GM19023 (cell line): ENCODE results near the gene CIAO3.
"Not testable (repeated sequence)": the region's sequence is repeated elsewhere in the genome, so short reads cannot be mapped to it uniquely, and the experiment has no call there.

Experiments
- ATAC-seq: cut with Tn5 transposase; IDR thresholded peaks from one replicate; pipeline ENCODE4 v1.9.1; 2021; ENCODE audit warnings: mild to moderate bottlenecking, moderate library complexity; ENCODE audit not compliant: unreplicated experiment

Gene CIAO3

DNA sequence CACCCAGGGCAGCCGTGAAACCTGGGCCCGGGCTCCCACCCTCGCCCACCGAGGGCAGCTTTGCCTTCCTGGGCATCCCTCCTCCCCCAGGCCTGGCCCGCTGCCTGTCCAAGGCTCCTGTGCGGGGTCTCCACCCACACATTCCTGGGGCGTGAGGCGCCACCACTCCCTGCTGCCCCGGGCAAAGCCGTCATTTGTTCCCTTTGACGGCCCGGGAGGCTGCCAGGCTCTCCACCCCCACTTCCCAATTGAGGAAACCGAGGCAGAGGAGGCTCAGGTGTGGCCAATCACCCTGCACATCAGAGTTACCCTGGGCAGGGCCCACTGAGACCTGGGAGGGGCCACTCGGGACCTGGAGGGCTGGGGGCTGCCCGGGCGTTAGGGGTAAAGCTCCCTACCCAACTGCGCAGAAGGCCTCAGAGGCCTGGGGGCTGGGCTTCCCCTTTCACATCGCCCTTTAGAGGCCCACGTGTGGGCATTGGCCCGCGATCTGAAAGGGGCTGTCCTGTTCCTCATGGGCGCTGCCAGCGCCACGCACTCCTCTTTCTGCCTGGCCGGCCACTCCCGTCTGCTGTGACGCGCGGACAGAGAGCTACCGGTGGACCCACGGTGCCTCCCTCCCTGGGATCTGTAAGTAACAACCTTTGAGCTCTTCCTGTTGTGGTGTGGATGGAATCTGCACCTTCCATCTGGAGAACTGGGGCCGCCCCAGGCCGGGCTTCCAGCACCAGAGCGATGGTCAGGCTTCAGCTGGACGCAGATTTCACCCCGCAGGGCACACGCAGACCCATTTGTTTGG is 19.9 kb upstream of the CIAO3 start, which contains the start of gene MSLN:
Gene MSLN, plus strand, starts transcription at position 190 of the 799 bp plus-strand sequence. CDS start 1,947 bp downstream, outside the sequence.
- ATAC-seq: no peak

DNA sequence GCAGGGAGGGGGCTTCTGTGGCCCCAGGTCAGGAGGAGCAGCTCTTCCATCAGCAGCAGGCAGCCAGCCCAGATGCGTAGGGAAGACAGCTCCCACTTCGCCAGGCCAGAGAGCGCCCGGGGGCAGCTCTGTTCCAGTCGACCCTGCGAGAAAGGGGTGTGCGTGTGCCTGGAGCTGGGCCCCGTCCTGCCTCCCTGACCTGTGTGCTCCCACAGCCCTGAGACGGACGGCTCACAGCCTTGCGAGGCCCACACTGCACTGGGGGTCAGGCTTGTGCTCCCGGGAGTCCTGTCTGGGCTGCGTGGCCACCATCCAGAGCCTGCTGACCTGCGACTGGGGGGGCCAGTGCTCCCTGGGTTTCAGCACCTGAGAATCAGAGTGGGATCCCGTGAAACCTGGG is 19.3 kb upstream of the CIAO3 start:
- ATAC-seq: no peak

DNA sequence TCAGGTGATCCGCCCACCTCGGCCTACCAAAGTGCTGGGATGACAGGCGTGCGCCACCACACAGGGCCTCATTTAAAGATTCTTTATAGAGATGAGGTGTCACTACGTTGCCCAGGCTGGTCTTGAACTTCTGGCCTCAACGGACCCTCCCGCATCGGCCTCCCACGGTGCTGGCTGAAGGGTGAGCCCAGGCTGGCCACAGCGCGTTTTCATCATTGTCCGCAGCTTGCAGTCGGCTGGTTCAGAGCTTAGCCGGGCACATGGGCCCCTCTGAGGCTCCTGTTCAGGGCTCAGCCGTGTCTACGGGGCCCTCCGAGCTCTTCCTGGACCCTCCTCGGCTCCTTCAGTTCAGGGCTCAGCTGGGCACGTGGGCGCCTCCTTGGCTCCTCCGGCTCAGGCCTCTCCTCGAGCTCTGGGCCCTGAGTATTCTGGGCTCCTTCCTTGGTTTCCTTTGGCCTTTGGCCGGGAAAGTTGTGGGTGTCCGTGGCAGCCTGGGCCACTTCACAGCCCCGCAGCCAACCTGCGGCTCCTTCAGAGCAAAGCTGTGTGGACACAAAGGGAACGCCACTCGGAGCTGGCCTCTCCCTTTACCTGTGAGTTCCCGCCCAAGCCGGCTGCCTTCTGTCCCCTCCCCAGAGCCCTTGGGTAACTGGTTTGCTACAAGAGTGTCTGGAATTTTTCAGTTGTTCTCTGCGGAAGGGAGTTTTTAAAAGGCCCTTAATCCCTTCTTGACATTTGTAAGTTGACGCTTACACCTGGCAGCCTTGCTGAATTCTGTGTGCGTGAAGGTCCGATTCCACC is 18.5 kb upstream of the CIAO3 start:
- no peak for ATAC-seq

DNA sequence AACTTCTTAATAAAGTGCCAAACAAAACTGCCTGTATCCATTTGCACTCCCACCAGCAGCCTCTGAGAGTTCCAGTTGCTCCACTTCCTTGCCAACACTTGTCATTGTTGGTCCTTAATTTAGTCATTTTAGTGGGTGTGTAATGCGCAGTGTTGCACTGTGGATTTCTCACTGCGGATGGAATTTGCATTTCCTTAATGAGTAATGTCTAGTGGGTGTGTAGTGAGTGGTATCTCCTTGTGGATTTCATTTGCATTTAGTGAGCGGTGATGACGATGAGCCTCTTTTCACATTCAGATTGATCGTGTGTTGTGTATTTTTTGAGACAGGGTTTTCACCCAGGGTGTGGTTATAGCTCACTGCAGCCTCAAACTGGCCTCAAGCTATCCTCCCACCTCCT is 15.6 kb upstream of the CIAO3 start:
- ATAC-seq: no peak

DNA sequence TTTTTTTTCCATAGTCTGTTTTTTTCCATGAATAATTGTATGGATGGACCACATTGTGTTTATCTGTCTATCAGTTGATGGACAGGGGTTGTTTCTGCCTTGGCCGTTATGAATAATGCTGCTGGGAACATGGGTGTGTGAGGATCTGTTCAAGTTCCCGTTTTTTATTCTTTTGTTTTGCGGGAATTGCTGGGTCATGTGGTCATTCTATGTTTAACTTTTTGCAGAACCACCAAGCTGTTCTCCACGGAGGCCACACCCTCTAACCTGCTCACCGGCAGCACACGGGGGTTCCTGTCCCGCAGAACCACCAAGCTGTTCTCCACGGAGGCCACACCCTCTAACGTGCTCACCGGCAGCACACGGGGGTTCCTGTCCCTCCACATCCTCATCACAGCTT is 13.9 kb upstream of the CIAO3 start:
- no peak for ATAC-seq

DNA sequence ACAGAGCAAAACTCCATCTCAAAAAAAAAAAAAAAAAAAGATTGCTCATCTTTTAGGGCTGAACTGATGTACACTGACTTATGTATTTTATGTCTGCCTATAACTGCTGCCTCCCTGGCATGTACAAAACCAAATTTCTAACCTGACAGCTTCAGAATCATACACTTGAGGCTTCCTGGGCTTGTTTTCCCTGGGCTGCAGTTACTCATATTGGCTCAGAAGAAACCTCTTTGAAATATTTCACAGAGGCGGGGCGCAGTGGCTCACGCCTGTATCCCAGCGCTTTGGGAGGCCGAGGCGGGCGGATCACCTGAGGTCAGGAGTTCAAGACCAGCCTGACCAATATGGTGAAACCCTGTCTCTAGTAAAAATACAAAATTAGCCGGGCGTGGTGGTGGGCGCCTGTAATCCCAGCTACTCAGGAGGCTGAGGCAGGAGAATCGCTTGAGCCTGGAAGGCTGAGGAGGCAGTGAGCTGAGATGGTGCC is 13.4 kb upstream of the CIAO3 start:
- ATAC-seq: not testable (repeated sequence)

DNA sequence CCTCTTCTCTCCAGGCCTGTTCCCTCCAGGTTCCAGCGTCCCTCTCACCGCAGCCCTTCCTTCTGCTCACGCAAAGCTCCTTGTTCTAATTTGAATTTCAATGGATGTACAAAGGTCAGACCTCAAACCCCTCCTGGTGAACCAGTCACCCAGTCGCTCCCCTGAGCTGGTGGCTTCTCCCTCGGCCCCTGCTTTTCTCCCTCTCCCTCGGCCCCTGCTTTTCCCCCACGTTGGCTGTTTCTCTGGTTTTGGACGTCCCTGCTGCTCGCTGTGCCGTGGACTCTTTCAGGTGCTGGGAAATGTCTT is 11.2 kb upstream of the CIAO3 start:
- ATAC-seq: no peak

DNA sequence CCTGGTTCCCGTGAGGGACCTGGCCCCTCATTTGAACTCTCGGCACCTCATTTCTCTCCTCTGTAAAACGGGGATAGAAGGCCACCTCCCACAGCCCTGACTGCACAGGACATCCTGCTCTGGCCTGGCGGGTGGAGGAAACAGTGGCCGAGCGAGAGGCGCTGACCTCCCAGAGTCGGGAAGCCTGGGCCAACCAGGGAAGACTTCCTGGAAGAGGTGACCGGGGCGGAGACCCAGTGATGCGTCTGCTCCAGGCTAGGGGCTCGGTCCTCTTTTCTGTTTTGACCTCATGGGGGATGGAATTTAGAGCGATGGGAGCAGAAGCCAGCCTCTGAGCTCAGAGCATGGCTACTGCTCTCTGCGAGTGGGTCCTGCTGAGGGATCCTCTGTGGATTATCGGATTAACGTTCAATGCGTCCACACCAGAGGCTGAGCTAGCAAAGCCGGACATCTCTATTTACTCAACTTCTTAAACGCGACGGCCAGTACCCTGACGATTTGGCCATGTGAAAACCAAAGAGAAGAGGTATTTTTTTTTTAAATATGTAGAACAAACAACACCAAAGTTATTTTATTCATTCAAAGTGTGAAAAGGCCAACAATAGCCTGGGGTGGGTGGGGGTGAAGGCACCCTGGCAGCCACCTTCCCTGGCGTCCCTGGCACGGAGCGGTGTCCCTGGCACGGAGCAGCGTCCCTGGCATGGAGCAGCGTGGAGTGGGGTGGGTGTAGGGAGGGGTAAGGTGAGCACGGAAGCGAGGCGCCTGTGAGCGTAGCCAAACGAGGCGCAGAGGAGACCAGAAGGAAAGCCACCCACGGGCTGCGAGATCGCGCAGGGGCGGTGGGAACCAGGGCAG is 10.6 kb upstream of the CIAO3 start:
- ATAC-seq: no peak

DNA sequence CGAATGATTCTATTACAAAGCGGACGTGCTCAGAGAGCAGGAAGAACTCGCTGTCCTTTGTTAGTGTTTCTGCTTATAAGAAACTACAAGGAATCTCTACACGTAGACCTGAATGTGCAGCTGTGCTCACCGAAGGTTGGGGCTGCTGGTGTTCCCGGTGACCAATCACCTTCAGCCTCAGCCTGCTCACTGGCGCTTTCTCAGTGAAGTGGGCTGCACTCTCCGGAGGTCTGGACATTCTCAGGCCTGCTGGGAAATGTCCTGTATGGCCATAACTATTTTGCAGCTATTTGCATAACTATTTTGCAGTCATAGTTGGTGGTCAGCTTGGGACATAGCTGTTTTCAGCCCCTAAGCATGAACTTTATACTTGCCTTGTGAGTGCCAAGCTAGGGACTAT is 9.7 kb upstream of the CIAO3 start:
- ATAC-seq: no peak

DNA sequence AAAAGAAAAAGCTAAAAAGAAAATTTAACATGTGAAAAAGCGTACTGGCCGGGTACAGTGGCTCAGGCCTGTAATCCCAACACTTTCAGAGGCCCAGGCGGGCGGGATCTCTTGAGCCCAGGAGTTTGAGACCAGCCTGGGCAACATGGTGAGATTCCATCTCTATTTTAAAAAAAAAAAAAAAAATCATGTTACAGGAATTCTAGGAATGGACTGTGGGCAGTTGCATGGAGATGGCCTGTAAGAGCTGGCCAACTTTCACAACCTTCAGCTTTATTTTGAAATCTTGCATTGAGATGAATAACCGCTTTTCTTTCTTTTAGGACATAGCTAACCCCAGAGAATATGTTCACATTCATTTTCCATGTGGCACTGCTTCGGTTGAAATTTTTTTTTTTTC is 8.2 kb upstream of the CIAO3 start:
- no peak for ATAC-seq

DNA sequence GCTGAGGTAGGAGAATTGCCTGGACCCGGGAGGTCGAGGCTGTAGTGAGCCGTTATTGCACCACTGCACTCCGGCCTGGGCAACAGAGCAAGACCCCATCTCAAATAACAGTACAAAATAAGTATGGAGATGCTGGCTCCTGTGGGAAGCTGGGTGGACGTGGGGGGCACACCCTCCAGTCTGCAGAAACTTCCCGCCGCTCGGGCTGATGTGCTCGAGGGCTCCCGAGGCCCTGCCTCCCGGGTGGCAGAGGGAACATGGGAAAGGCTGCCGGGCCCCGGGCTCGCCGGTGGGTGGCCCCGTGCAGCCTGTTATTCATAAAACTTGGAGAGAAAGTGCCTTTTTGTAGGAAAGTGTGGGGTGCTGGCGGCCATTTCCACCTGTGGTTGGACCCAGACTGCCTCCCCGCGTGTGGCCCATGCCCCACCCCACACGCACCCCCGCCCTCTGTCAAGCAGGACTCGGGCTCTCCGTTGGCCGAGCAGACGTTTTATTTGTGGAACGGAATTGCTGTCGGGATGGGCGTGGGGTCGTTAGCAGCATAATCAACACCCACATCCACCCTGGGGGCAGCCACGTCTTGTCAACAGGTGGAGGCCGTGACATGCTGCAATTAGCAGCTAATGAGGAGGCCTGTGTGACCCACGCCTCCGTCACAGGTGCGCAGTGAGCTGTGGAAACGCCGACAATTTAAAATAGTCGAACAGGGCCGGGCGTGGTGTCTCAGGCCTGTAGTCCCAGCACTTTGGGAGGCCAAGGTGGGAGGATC is 7.4 kb upstream of the CIAO3 start:
- no peak for ATAC-seq

DNA sequence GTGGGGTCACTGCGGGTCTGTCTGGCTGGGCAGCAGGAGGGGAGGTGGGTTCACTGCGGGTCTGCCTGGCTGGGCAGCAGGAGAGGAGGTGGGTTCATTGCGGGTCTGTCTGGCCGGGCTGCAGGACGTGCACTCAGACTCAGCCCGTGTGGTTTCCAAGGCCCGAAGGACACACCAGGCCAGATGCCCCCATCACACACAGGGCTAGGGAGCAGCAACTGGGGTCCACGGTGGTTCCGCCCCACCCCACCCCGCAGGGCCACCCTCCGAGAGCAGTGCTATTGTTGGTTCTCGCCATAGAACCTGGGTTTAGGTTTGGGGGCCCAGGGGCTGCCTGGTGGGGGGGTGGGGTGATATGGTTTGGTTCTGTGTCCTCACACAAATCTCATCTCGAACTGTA is 5.8 kb upstream of the CIAO3 start:
- ATAC-seq: no peak

DNA sequence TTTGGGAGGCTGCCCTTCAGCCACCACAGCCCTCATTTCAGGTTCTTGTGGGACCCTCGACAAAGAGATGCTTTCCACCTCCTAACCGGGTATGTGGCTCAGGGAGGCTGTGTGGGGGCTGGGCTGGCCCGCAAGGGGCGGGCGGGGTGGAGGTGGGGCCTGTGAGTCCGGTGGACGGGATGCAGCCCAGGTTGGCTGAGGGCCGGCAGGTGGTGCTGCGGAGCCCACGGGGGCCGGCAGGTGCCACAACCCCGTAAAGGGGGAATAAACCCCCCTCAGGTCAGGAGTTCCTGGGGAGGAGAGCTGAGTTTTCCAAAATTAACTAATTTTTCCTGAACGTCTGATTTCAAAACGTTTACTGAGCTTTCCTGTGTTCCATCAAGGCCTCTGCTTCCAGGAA is 4.9 kb upstream of the CIAO3 start:
- no peak for ATAC-seq

DNA sequence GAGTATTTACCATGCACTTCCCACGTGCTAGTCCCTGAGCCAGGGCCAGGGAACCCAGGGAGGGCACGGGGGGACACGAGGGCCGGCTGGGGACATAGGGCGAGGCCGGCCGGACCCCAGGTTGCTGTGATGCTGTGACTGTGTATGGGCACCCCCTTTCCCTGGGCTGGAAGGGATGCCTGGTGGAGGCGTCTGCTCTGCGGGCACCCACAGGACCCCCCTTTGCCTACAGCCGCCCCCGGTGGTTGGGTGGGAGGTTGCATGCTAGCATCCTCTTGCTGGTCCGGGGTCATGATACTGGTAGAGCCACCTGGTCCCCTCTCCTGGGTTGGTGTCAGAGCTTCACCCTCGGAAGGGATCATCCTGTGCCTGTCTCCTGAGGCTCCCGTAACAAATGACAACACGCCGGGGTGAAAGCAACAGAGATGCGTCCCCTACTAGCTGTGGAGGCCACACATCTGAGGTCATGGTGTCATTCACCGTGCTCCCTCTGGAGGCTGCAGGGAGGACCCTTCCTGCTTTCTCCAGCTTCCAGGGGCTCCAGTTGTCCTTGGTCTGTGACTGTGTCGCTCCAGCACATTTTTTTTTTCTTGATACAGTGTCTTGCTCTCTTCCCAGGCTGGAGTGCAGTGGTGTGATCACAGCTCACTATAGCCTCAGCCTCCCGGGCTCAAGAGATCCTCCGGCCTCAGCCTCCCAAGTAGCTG is 3.1 kb upstream of the CIAO3 start:
- no peak for ATAC-seq

DNA sequence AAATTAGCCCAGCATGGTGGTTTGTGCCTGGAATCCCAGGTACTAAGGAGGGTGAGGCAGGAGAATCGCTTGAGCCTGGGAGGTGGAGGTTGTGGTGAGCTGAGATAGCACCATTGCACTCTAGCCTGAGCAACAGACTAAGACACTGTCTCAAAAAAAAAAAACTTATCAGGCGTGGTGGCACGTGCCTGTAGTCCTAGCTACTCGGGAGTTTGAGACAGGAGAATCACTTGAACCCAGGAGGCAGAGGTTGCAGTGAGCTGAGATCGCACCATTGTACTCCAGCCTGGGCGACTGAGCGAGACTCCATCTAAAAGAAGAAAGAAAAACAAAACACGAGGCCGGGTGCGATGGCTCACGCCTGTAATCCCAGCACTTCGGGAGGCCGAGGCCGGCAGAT is 2.1 kb upstream of the CIAO3 start:
- ATAC-seq: not testable (repeated sequence)

DNA sequence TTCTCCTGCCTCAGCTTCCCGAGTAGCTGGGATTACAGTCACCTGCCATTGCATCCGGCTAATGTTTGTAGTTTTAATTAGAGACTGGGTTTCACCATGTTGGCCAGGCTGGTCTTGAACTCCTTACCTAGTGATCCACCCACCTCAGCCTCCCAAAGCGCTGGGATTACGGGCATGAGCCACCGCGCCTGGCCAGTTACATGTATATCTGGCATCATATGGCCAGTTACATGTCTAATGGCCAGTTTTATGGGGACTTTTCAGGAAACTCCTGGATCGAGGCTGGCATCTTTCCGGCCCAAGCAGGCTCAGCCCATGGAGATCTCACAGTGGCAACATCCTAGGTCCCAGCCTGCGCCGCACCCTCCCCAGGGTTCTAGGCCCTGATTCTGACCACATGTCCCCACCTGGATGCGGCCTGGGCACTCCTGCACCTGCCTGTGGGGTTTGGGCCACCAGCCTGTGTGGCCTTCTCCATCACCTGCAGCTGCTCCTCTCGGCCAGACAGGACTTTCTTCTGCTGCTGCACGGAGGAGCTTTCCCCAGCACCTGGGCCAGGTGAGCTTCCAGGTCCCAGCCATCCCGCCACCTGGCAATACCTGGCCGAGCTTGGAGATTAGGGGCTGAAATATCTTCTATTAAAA is 1.3 kb upstream of the CIAO3 start:
- no peak for ATAC-seq

DNA sequence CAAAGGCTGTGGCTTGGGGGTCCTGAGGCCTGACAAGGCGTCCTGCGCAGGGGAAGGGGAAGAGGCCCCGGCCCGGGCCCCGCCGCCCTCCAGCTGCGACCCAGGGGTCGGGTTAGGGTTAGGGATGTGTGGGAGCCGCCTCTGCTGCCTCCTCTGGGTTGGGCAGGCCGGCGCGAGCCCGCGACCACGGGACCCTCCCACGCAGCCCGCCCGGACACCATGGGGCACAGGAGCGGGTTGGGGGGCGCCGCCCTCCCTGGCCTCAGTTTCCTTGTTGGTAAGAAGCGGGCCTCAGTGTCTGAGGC is 386 bp downstream of the CIAO3 start:
- ATAC-seq: no peak

DNA sequence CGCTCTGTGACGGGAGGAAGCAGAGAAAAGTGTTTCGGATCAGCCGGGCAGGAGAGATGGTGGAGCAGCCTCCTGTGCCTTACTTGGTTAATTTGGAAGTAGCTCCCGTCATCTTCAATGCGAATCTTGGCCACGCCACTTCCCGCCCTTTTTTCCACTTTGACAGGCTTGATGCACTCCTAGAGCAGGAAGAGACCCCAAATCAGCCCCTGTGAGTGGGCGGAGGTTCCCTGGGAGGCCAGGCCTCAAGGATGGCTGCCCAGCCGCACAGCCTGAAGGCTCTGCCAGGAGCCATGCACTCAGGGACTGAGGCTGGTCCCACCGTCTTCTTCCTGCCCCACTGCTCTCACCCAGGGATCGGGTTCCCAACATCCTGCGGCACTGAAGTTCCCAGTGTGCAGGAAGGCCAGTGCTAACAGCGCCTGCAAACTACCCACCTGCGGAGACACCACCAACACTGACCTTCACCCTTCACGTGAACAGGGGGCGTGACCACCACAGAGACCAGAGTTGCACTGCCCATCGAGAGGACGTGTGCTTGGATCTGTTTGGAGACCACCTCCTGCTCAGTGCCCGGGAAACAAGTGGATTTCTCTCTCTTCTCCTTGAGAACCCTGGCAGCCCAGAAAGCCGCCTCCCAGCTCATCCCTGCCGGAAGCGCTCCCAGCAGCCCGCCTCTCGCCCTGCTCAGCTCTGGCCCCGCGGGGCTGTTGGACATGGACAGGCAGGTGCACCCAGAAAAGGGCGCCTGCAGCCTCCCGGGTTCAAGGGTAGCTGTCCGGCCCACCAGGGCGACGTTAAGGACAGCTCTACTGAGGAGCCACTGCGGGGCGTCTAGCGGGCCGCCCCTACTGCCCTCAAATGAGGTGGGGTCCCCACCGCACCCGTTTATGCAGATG is 988 bp downstream of the CIAO3 start:
- no peak for ATAC-seq
